Measurements from ENCODE around the gene SPATS2.

SPATS2 gene

GRCh38 chr12:49567611-49568441, 200.6 kb downstream of the SPATS2 start, which contains the start of gene MCRS1:
MCRS1 (minus strand) TSS chr12:49568142; CDS start chr12:49566731, 1,411 bp downstream.
- peak within 1 kb of the TSS; percentile 91 for H3K4me3 ChIP-seq (ENCODE audit: low read length)

GRCh38 chr12:49568442-49569162, 201.3 kb downstream of the SPATS2 start:
- peaks cover 77% of the 10 kb centered on the region for H3K79me2 ChIP-seq (ENCODE audit: control insufficient read depth, low read length)
- TF ChIP-seq CTCF (IDR thresholded peaks at IDR 0.05; ENCODE audit: low read depth, low read length, poor library complexity, severe bottlenecking), result no peak
- no peak for TF ChIP-seq EZH2phosphoT487 (IDR thresholded peaks at IDR 0.05; ENCODE audit: borderline replicate concordance, low read length)
- H3K4me2 ChIP-seq (ENCODE audit: low read length), result peak overlapping the region; percentile 83
- peaks cover 16% of the 10 kb centered on the region for H3K4me1 ChIP-seq (ENCODE audit: control insufficient read depth, low read length)
- no peaks in the 10 kb centered on the region for H3F3A ChIP-seq (ENCODE audit: control insufficient read depth, insufficient read depth)
- H3K27ac ChIP-seq (ENCODE audit: low read depth, low read length), result peak overlapping the region; percentile 60
- H3K4me3 ChIP-seq (ENCODE audit: low read length), result peak overlapping the region; percentile 91
- H4K20me1 ChIP-seq (ENCODE audit: control insufficient read depth, insufficient read depth, low read depth, low read length), result no peaks in the 10 kb centered on the region
- H3K9me3 ChIP-seq (ENCODE audit: control insufficient read depth, insufficient read depth, low read length), result no peaks in the 10 kb centered on the region
- no peaks in the 10 kb centered on the region for H3K9me2 ChIP-seq (replicated peaks; ENCODE audit: control insufficient read depth, low read length)
- peaks cover 45% of the 10 kb centered on the region for H3K36me3 ChIP-seq (ENCODE audit: control insufficient read depth, low read length)
- H3K27me3 ChIP-seq (ENCODE audit: control insufficient read depth, low read length), result no peaks in the 10 kb centered on the region

More at GRCh38 chr12:49567611-49568441, 200.6 kb downstream of the SPATS2 start, which contains the start of gene MCRS1:
- Histone ChIP-seq H3K4me1 (ENCODE audit: control insufficient read depth, low read length) (peaks cover 16% of the 10 kb centered on the region), H3F3A (ENCODE audit: control insufficient read depth, insufficient read depth) (no peaks in the 10 kb centered on the region), H4K20me1 (ENCODE audit: control insufficient read depth, insufficient read depth, low read depth, low read length) (no peaks in the 10 kb centered on the region), H3K27me3 (ENCODE audit: control insufficient read depth, low read length) (no peaks in the 10 kb centered on the region), H3K4me2 (ENCODE audit: low read length) (peak within 1 kb of the TSS; percentile 83), H3K79me2 (ENCODE audit: control insufficient read depth, low read length) (peaks cover 70% of the 10 kb centered on the region), H3K27ac (ENCODE audit: low read depth, low read length) (peak within 1 kb of the TSS; percentile 60), H3K9me2 (replicated peaks; ENCODE audit: control insufficient read depth, low read length) (no peaks in the 10 kb centered on the region), H3K9me3 (ENCODE audit: control insufficient read depth, insufficient read depth, low read length) (no peaks in the 10 kb centered on the region), H3K36me3 (ENCODE audit: control insufficient read depth, low read length) (peaks cover 45% of the 10 kb centered on the region)
- TF ChIP-seq CTCF (IDR thresholded peaks at IDR 0.05; ENCODE audit: low read depth, low read length, poor library complexity, severe bottlenecking) (no peak), EZH2phosphoT487 (IDR thresholded peaks at IDR 0.05; ENCODE audit: borderline replicate concordance, low read length) (no peak)
